Measurements from ENCODE around the gene MXD1. TPM values are rescaled to one million over a fixed set of nuclear protein-coding genes. Genes with fewer than 3 reads are reported as not detected.

Gene MXD1
- total and polyA plus RNA-seq, 4 donors = 5.3 to 33.4 (median 16.2) TPM

GRCh38 chr2:69902213-69902922 is 12.5 kb upstream of the MXD1 start:
- no peak overlapping the region for H3K4me3 ChIP-seq (ENCODE audit: low read length in 2 of 2)
- peak overlapping the region in 1 of 2 donors; percentile 18 for H3K27ac ChIP-seq (ENCODE audit: low read depth in 1 of 2, low read length in 2 of 2)
- H3K4me1 ChIP-seq (ENCODE audit: control insufficient read depth in 1 of 2, insufficient read depth in 2 of 2, low read length in 2 of 2) = no peaks in the 10 kb centered on the region
- no peaks in the 10 kb centered on the region for H3K27me3 ChIP-seq (ENCODE audit: control insufficient read depth in 1 of 2, insufficient read depth in 2 of 2, low read length in 1 of 2)
- H3K36me3 ChIP-seq (ENCODE audit: control insufficient read depth in 1 of 2, insufficient read depth in 2 of 2, low read length in 1 of 2) = peaks cover 4 to 7% of the 10 kb centered on the region in 2 donors
- DNase-seq (peak in 1 of 2 donors; percentile 71), ATAC-seq (ENCODE audit: low FRiP score) (no peak)
- H3K9me3 ChIP-seq (ENCODE audit: control insufficient read depth, low read length) = peaks cover 1% of the 10 kb centered on the region
- intact Hi-C loops (cut with DNase I) = no loop called here
- 75 to 76% methylated on average over 8 of the region's 8 CpGs for WGBS, 2 donors

GRCh38 chr2:69907216-69907615 is 7.7 kb upstream of the MXD1 start:
- DNase-seq = no peak
- peaks cover 1% of the 10 kb centered on the region for H3K9me3 ChIP-seq (ENCODE audit: control insufficient read depth, low read length)
- peaks cover 0 to 4% of the 10 kb centered on the region in 2 donors for H3K36me3 ChIP-seq (ENCODE audit: control insufficient read depth in 1 of 2, insufficient read depth in 2 of 2, low read length in 1 of 2)
- no peaks in the 10 kb centered on the region for H3K4me1 ChIP-seq (ENCODE audit: control insufficient read depth in 1 of 2, insufficient read depth in 2 of 2, low read length in 2 of 2)
- H3K27ac ChIP-seq (ENCODE audit: low read depth in 1 of 2, low read length in 2 of 2) = no peak overlapping the region
- no peak overlapping the region for H3K4me3 ChIP-seq (ENCODE audit: low read length in 2 of 2)
- intact Hi-C loops (cut with DNase I) = no loop called here
- no peaks in the 10 kb centered on the region for H3K27me3 ChIP-seq (ENCODE audit: control insufficient read depth in 1 of 2, insufficient read depth in 2 of 2, low read length in 1 of 2)
- ATAC-seq (ENCODE audit: low FRiP score) = no peak

GRCh38 chr2:69911985-69912563 is 2.8 kb upstream of the MXD1 start:
- Histone ChIP-seq H3K27ac (ENCODE audit: low read depth in 1 of 2, low read length in 2 of 2) (no peak overlapping the region), H3K9me3 (ENCODE audit: control insufficient read depth, low read length) (no peaks in the 10 kb centered on the region), H3K4me3 (ENCODE audit: low read length in 2 of 2) (no peak overlapping the region), H3K4me1 (ENCODE audit: control insufficient read depth in 1 of 2, insufficient read depth in 2 of 2, low read length in 2 of 2) (peaks cover 0 to 2% of the 10 kb centered on the region in 2 donors), H3K36me3 (ENCODE audit: control insufficient read depth in 1 of 2, insufficient read depth in 2 of 2, low read length in 1 of 2) (peaks cover 0 to 1% of the 10 kb centered on the region in 2 donors), H3K27me3 (ENCODE audit: control insufficient read depth in 1 of 2, insufficient read depth in 2 of 2, low read length in 1 of 2) (no peaks in the 10 kb centered on the region)
- DNase-seq = no peak
- intact Hi-C loops (cut with DNase I) = loop anchor here (2.0 to 10.0 kb wide), 4 partner anchors 159 to 383 kb away; partner anchors contain the start of genes SNRPG (in 2 of the 2) and PCBP1 (in 1 of the 2)
- WGBS, 2 donors = 0 to 1% methylated on average over 2 of the region's 2 CpGs
- no peak for ATAC-seq (ENCODE audit: low FRiP score)

GRCh38 chr2:69914164-69914949 is 552 bp upstream of the MXD1 start:
- peak overlapping the region; percentile 1 to 34 for H3K4me3 ChIP-seq (ENCODE audit: low read length in 2 of 2)
- peaks cover 0 to 4% of the 10 kb centered on the region in 2 donors for H3K4me1 ChIP-seq (ENCODE audit: control insufficient read depth in 1 of 2, insufficient read depth in 2 of 2, low read length in 2 of 2)
- peak overlapping the region in 1 of 2 donors; percentile 73 for H3K27ac ChIP-seq (ENCODE audit: low read depth in 1 of 2, low read length in 2 of 2)
- DNase-seq (peak; percentile 99 to 100), ATAC-seq (ENCODE audit: low FRiP score) (peak; percentile 97)
- H3K27me3 ChIP-seq (ENCODE audit: control insufficient read depth in 1 of 2, insufficient read depth in 2 of 2, low read length in 1 of 2) = no peaks in the 10 kb centered on the region
- intact Hi-C loops (cut with DNase I) = loop anchor here (1.0 to 10.0 kb wide), 5 partner anchors 170 to 380 kb away; partner anchors contain the start of genes SNRPG (in 2 of the 2) and PCBP1 (in 1 of the 2)
- WGBS, 2 donors = 0% methylated on average over 53 to 56 of the region's 56 CpGs
- H3K36me3 ChIP-seq (ENCODE audit: control insufficient read depth in 1 of 2, insufficient read depth in 2 of 2, low read length in 1 of 2) = no peaks in the 10 kb centered on the region
- no peaks in the 10 kb centered on the region for H3K9me3 ChIP-seq (ENCODE audit: control insufficient read depth, low read length)

- WGBS, 2 donors = 33 to 37% methylated on average over 2 of the region's 2 CpGs
- H3K27me3 ChIP-seq (ENCODE audit: control insufficient read depth in 1 of 2, insufficient read depth in 2 of 2, low read length in 1 of 2) = no peaks in the 10 kb centered on the region
- peaks cover 0 to 4% of the 10 kb centered on the region in 2 donors for H3K4me1 ChIP-seq (ENCODE audit: control insufficient read depth in 1 of 2, insufficient read depth in 2 of 2, low read length in 2 of 2)
- no peaks in the 10 kb centered on the region for H3K9me3 ChIP-seq (ENCODE audit: control insufficient read depth, low read length)
- DNase-seq = no peak
- H3K36me3 ChIP-seq (ENCODE audit: control insufficient read depth in 1 of 2, insufficient read depth in 2 of 2, low read length in 1 of 2) = no peaks in the 10 kb centered on the region
- peak overlapping the region; percentile 13 to 87 for H3K4me3 ChIP-seq (ENCODE audit: low read length in 2 of 2)
- H3K27ac ChIP-seq (ENCODE audit: low read depth in 1 of 2, low read length in 2 of 2) = no peak overlapping the region
- ATAC-seq (ENCODE audit: low FRiP score) = no peak
- intact Hi-C loops (cut with DNase I) = loop anchor here (5.0 to 10.0 kb wide), 3 partner anchors 169 to 379 kb away; partner anchors contain the start of genes PCBP1 (in 2 of the 2) and SNRPG (in 1 of the 2)
Observed at GRCh38 chr2:69916106-69916505, 1.2 kb downstream of the MXD1 start.

GRCh38 chr2:69917852-69918251 is 2.9 kb downstream of the MXD1 start:
- H3K27me3 ChIP-seq (ENCODE audit: control insufficient read depth in 1 of 2, insufficient read depth in 2 of 2, low read length in 1 of 2) = no peaks in the 10 kb centered on the region
- peak in 1 of 2 donors; percentile 55 for DNase-seq
- ATAC-seq (ENCODE audit: low FRiP score) = no peak
- H3K27ac ChIP-seq (ENCODE audit: low read depth in 1 of 2, low read length in 2 of 2) = no peak overlapping the region
- peak overlapping the region in 1 of 2 donors; percentile 8 for H3K4me3 ChIP-seq (ENCODE audit: low read length in 2 of 2)
- H3K36me3 ChIP-seq (ENCODE audit: control insufficient read depth in 1 of 2, insufficient read depth in 2 of 2, low read length in 1 of 2) = peaks cover 1 to 3% of the 10 kb centered on the region in 2 donors
- intact Hi-C loops (cut with DNase I) = loop anchor here (5.0 to 10.0 kb wide), 3 partner anchors 167 to 377 kb away; partner anchors contain the start of genes PCBP1 (in 2 of the 2) and SNRPG (in 1 of the 2)
- 27 to 30% methylated on average over 3 of the region's 3 CpGs for WGBS, 2 donors
- peaks cover 0 to 4% of the 10 kb centered on the region in 2 donors for H3K4me1 ChIP-seq (ENCODE audit: control insufficient read depth in 1 of 2, insufficient read depth in 2 of 2, low read length in 2 of 2)
- no peaks in the 10 kb centered on the region for H3K9me3 ChIP-seq (ENCODE audit: control insufficient read depth, low read length)

GRCh38 chr2:69918401-69918800 is 3.5 kb downstream of the MXD1 start:
- Histone ChIP-seq H3K27ac (ENCODE audit: low read depth in 1 of 2, low read length in 2 of 2) (peak overlapping the region in 1 of 2 donors; percentile 43), H3K4me1 (ENCODE audit: control insufficient read depth in 1 of 2, insufficient read depth in 2 of 2, low read length in 2 of 2) (peaks cover 0 to 4% of the 10 kb centered on the region in 2 donors)
- intact Hi-C loops (cut with DNase I) = loop anchor here (5.0 to 10.0 kb wide), 3 partner anchors 166 to 376 kb away; partner anchors contain the start of genes PCBP1 (in 2 of the 2) and SNRPG (in 1 of the 2)

GRCh38 chr2:69923116-69923515 is 8.2 kb downstream of the MXD1 start:
- ATAC-seq (ENCODE audit: low FRiP score) = no peak
- Histone ChIP-seq H3K4me3 (ENCODE audit: low read length in 2 of 2) (no peak overlapping the region), H3K27me3 (ENCODE audit: control insufficient read depth in 1 of 2, insufficient read depth in 2 of 2, low read length in 1 of 2) (no peaks in the 10 kb centered on the region), H3K9me3 (ENCODE audit: control insufficient read depth, low read length) (no peaks in the 10 kb centered on the region), H3K27ac (ENCODE audit: low read depth in 1 of 2, low read length in 2 of 2) (no peak overlapping the region), H3K36me3 (ENCODE audit: control insufficient read depth in 1 of 2, insufficient read depth in 2 of 2, low read length in 1 of 2) (peaks cover 3 to 5% of the 10 kb centered on the region in 2 donors), H3K4me1 (ENCODE audit: control insufficient read depth in 1 of 2, insufficient read depth in 2 of 2, low read length in 2 of 2) (no peaks in the 10 kb centered on the region)
- no peak for DNase-seq
- 97 to 100% methylated on average over 3 of the region's 3 CpGs for WGBS, 2 donors
- intact Hi-C loops (cut with DNase I) = no loop called here

More at GRCh38 chr2:69918401-69918800, 3.5 kb downstream of the MXD1 start:
- no peak for DNase-seq
- 51 to 60% methylated on average over 3 of the region's 3 CpGs for WGBS, 2 donors
- Histone ChIP-seq H3K4me3 (ENCODE audit: low read length in 2 of 2) (no peak overlapping the region), H3K36me3 (ENCODE audit: control insufficient read depth in 1 of 2, insufficient read depth in 2 of 2, low read length in 1 of 2) (peaks cover 3% of the 10 kb centered on the region in 2 donors), H3K9me3 (ENCODE audit: control insufficient read depth, low read length) (no peaks in the 10 kb centered on the region), H3K27me3 (ENCODE audit: control insufficient read depth in 1 of 2, insufficient read depth in 2 of 2, low read length in 1 of 2) (no peaks in the 10 kb centered on the region)
- no peak for ATAC-seq (ENCODE audit: low FRiP score)

Measured in aorta (tissue), 5 donors.